Neural progenitor cell (in vitro differentiated cells): ENCODE measurements around the gene CYTH3.

Source experiments
- CTCF ChIP-seq: fragments of 200-600 bp; sonication (generic); IDR thresholded peaks from 2 replicates; pipeline ENCODE4 v1.5.1; 2017; ENCODE audit warnings: antibody characterized with exemption, mild to moderate bottlenecking
- EZH2 ChIP-seq: fragments of 200-600 bp; sonication (generic); IDR thresholded peaks from 2 replicates; pipeline ENCODE4 v1.6.1; 2017; ENCODE audit warnings: antibody characterized with exemption, mild to moderate bottlenecking, moderate library complexity
- EZH2phosphoT487 ChIP-seq: fragments of 200-600 bp; sonication (generic); IDR thresholded peaks from 2 replicates; pipeline ENCODE4 v1.6.1; 2017; ENCODE audit warnings: antibody characterized with exemption

- TF ChIP-seq CTCF (no peak), EZH2 (no peak), EZH2phosphoT487 (no peak)
Measured at GRCh38 chr7:6200971-6201370, 71.5 kb downstream of the CYTH3 start.
